Glomerular endothelial cell (primary cell): Measurements from ENCODE around the gene UBE2E1. TPM values are rescaled to one million over a fixed set of nuclear protein-coding genes. Genes with fewer than 3 reads are reported as not detected.

Experiments used
- DNase-seq: peaks from one replicate; pipeline ENCODE4 v3.0.0-alpha.2; 2011; ENCODE audit warnings: low read depth, low spot score; ENCODE audit errors: extremely low read depth
- total RNA-seq: library from RNA; depleted of rRNA; stranded (reverse); fragments of >200 nt; gene quantifications from 2 replicates; pipeline ENCODE4 v1.2.3, GENCODE V29; 2015

The UBE2E1 gene
- 98.8 and 118 TPM in 2 replicates for total RNA-seq

DNA sequence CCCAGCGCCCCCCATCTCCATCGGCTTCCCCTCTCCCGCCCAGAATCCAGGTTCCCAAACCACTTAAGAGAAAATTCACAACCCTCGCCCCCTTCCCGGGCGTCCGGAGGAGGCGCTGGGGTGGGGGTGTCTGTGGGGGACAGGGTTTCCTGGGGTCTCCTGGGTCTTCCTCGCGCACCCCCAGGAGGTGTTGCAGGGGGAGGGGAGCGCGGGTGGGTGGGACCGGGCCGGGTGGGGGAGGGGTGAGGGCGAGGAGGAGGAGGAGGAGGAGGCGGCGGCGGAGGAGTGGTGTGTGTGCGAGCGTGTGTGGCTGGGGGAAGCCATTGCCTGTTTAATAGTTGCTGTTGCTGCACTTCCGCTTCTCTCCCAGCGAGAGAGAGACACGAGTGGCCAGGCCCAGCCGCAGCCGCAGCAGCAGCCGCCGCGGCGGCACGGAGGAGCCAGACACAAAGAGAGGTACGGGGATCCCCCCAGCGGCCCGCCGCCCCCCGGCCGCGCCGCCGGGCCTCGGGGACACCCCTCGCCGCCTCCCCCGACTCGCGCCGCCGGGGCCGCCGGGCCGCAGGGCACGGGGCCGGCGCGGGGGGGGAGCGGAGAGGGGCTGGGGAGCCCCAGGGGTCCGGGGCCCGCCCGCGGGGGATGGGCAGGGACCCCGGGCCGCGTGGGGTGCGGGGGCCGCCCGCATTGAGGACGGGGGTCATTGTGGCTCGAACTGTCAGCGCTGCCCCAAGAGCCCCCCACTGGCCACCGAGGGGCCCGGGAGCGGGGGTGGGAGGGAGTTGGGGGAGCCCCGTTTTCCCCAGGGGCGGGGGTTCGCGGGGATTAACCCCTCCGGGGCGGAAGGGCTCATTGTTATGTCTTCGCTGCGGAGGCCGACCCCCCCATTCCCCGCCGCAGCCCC is at the start of gene UBE2E1:
UBE2E1 (plus strand) TSS at position 323 of the 901 bp plus-strand sequence. CDS start 1,315 bp downstream, outside the sequence.
- DNase-seq = no peak

DNA sequence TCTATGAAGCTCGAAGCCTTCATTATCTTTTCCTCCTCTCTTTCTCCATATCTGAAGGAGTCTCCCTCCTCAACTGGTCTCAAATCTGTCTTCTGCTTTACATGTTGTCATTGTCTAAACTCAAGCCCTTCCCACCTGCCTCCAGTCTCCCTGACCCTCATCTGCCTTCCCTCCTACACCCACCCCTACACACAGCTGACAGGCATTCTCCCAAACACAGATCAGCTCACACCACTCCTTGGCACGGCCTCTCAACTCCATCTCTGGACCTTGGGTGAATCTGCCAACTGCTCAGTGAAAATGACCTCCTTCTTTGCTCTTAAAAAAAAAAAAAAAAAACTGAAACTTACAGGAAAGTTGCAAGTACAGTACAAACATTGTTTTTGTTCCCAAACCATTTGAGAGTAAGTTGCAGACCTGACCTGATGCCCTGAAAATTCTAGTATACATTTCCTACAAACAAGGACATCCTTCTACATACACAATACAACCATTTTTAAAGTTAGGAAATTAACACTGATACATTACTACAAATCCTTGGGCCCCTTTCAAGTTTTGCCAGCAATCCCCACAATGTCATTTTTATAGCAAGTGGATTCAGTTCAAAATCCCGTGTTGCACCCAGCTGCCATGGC is 49.4 kb upstream of the UBE2E1 start:
- DNase-seq = no peak

DNA sequence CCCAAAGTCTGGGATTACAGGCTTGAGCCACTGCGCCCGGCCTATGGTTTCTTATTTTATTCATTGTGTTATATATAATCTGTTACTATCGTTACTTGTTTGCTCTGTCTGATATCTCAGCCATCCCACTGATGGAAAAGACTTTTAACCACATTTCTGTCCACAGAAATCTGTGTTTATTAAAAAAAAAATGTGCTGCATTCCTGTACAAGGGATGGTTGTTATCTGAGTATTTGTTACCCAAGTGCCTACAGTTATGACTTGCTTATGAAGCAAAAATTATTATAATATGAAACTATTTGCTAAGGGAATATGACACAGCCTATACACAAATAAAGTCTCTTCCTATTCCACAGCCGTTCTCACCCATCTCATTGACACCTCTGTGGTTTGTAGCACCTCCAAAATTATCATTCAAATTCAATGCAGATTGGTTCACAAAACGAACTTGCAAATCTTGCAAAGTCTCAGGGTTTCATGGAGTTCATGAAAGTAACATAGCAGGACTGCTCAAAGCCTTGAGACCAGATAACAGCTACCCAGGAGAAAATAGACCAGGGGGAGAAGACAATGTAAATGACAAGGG is 47.4 kb upstream of the UBE2E1 start:
- DNase-seq = no peak

DNA sequence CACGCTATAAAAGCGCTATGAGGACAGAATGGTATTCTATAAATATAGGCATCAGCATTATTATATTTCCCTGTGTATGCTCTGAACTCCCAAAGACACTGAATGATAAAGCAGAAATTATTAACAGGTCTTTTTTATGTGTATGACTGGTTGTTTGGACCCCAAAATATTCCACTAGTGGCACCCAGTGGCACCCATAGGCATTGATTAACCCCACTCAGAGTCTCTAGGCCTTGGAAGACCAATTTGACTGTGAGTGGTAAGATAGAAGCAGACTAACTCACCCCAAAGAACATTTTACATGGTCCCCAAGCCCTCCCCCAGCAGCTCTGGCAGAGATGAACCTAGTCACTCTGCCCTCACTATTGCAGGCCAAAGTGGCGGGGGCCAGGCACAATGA is 45.4 kb upstream of the UBE2E1 start:
- DNase-seq = no peak

DNA sequence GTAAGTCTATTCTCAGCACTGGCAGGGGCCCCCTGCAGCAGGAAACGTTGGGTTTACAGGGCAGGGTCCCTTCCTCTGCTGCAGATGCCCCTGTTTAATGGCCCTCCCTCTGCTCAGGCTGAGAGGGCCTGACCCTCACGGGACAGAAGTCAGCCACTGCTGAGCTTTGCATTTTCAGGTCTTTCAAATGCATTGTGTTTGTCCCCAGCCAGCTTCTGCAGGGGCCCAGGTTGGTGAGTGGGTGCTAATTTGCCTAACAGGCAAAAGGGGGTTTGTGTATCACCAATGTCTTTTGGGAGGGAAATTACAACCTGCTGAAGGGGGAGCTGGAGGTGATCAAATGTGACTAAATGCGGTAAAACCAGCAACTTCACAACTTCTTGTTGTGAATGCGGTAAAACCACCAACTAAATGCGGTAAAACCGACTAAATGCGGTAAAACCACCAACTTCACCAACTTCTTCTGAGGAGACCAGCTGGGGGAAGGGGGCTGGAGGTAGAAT is 44.8 kb upstream of the UBE2E1 start:
- no peak for DNase-seq

DNA sequence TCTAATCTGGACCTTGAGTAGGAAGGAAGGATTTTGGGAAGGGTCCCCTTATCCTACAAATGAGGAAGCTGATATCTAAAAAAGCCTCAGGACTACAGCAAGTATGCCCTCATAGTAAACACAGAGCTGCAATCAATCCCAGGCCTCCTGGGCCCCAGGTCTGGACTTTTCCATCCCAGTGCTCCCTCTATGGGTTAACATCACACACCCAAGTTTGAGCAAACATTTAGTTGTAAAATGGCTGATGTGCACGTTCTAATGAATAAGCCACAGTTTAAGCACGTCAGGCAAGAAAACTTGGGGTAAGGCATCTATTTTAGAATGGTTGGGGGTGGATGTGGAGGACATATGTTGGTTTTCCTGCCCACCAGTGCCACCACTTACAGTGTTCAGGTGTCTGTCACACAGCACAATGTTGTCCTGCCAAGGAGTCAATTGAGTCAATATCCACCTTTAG is 44.3 kb upstream of the UBE2E1 start:
- no peak for DNase-seq

DNA sequence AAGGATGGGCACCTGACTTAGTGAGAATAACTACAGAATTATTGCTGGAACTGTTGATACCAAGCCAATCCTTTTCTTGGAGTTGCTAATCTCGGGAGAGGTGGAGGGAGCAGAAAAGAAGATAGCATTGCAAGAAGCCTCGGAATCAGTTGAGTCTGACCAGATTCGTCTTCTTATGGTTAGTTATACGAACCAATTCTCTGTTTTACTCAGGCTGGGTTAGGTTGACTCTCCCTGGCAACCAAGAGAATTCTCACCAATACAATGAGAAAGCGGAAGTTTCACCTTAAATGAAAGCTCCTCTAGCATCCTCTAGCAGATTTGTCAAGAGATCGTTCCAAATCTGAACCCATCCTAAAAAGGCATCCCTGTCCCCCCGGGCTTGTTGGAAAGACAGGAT is 43.5 kb upstream of the UBE2E1 start:
- no peak for DNase-seq

DNA sequence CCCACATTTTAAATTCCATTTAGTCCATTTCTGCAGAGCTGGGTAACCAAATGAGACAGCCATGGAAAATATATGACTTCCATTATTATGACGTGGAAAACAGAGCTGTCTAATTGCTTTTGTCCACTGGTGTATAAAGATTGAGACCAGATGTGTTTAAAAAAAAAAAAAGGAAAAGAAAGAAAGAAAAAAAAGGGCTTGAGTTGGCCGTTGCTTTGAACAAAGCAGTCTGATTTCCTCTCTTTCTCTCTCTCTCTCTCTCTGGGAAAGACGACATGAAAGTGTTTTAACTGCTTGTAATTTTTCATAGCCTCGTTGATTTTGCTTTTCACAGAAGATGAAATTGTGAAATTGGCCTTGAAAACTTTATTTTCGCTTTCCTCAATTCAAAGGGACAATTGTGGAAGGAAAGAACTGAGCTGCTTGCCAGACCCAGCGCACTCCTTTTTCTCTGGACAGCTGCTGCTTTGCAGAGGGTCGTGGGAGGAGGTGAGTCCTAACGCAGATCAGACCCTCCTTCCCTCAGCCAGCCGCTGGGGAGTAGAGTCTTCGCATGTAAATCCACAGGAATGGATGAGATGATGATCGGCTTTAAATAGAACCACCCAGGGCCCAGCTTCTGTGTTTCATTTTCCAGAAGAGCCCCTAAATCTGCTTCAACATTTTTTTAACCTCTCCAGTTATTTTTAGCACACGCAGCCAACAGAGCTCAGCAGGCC is 42.8 kb upstream of the UBE2E1 start:
- no peak for DNase-seq

DNA sequence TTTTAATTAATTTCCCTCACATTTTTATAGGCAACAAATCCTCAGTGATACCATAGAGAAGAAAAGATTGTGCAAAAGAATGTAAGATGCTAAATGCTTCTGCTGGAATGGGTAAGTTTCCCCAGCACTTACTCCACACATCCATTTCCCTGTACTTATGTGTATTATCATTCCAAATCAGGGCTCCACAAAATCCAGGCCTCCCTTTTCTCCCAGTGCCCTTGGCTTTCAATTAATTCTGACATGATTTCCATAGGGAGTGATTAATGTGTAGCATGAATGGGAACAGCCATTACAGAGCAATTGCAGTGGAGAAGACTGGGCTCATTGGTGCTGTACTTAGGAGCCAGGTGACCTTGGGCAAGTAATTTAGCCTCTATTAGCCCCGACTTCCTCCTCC is 41.3 kb upstream of the UBE2E1 start:
- DNase-seq = no peak

DNA sequence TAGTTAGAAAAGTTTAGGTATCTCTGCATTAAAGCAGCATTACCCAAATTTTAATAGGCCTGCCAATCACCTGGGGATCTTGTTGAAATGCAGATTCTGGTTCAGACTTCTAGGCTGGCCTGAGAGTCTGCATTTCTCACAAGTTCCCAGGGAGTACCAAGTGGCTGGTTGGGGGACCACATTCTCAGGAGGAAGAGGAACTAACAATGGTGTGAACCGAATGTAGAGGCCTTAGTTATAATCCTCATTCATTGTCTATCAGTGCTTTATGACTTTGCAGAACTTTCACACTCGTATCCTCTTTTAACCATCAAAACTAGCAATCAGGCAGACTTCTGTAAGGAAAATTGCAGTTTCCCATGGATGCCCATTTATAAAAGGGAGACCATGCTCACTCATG is 38.2 kb upstream of the UBE2E1 start:
- DNase-seq = no peak

DNA sequence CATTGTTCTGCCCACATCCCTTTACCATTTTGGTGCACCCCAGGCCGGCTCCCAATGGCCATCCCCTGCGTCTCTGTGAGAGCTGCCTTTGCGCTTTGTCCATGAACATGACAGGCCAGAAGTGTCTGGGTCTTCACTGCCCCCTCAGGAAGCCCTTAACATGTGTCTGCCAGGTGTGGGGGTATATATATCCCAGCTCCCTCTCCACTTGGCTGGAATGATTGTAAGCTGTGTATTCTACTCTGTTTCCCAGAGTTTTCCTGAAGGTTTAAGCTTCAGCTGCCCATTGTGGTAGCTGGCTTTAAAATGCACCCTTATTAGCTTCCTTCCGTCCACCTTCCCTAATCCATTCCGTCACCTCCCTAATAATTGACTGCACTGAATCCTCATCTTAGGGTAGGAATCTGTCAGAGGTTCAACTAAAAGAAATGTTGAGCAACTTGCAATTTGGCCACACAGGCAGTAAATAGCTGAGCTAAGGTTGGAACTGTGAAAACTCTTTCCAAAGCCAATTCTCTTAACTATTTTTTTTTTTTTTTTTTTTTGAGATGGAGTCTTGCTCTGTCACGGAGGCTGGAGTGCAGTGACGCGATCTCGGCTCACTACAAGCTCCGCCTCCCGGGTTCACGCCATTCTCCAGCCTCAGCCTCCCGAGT is 30.4 kb upstream of the UBE2E1 start:
- DNase-seq = no peak

DNA sequence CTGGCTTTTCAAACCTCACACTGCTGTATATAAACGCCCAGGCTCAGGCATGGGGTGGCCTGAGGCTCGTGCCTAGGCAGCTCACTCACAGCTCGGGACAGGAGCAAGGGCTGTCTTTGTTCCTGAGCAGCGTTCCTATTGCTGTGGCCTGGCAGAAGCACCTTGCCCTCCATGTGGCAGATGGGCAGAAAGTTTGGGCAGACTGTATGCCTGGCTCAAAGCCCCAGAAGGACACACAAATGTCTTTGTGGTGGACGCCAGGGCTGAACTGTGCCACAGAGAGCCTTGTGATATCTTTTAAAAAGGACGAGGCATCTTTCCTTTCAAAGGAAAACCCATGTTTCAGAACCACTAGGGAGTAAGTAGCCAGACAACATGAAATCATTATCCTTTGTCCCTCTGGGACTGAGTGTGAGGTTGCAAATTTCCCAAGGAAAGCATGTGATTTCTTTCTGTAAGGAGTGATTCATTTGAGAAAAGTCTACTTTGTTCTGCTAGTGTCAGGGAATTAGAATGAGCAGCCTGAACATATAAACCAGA is 29.3 kb upstream of the UBE2E1 start:
- no peak for DNase-seq

DNA sequence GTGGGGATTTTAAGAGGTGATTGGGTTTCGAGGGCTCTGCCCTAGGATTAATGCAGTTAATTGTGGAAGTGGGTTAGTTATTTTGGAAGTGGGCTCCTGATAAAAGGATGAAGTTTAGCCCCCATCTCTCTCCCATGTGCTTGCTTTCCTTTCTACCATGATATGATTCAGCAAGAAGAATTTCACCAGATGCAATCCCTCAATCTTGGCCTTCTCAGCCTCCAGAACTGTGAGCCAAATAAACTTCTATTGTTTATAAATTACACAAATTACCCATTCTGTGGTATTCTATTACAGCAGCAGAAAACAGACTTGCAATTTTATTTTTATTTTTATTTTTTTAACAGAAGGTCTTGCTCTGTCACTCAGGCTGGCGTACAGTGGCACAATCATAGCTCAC is 27.3 kb upstream of the UBE2E1 start:
- no peak for DNase-seq

DNA sequence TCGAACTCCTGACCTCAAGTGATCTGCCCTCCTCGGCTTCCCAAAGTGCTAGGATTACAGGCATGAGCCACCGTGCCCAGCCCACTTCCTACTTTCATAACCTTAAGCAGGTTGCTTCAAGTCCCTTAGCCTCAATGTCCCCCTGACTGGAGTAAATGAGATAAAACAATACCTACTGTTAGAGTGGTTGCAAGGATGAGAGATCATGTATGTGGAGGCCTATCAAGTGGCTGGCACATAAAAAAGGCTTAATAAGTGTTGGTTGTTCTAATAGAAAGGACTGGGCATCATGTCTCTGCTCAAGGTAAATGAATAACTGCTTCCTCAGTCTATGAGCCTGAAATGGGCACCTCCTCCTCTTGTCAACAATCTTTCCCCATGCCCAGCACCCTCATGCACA is 25.9 kb upstream of the UBE2E1 start:
- no peak for DNase-seq

DNA sequence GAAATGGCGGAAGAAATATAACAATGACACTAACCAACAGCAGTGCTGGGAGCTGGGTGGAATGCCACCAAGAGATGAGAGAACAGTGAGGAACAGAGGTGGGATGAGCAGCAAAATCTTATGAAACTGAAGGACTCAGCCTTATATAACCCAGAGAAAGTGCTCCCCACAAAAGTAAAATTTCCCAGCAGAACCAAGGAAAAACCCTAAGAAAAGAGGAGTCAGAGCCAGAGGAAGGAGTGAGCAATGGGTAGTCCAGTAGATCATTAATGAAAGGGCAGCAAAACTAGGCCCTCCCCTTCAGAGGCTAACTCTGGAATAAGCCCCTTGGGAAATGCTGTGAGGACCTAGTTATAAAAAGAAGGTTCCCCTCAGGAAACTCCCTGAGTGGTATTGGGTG is 24.7 kb upstream of the UBE2E1 start:
- no peak for DNase-seq

DNA sequence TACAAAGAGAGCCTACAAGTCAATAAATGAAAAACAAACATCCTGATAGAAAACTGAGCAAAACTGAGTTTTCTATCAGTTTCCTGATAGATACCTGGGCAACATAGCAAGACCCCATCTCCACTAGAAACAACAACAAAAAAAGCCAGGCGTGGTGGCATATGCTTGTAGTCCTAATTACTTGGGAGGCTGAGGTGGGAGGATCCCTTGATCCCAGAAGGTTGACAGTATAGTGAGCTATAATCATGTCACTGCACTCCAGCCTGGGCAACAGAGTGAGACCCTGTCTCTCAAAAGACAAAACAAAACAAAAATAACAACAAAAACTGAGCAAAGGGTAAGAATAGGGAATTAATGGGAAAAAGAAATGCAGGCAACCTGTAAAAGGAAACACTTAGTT is 23.9 kb upstream of the UBE2E1 start:
- DNase-seq = no peak

DNA sequence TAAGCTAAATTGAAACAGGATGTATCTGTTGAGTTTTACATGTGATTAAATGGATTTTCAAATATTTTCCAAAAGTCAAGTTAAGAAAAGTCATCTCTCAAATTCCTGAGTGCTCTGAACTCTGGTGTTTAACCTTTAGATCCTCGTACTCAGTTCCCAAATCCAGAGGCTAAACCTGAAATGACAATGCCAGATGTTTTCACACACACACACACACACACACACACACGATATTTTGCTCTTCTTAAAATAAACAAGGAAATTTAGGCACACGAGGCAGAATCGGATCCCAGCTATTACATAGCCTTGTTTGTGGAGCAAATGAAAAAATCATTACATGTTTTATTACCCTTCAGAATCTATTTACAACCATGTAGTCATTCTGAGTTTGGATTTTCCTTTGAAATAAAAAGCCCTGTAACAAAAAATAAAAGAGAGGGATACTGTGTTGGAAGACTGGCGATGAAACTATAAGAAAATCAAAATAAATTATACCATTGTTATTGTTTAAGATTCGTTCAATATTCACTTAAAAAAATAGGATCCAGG is 20.6 kb upstream of the UBE2E1 start:
- no peak for DNase-seq

DNA sequence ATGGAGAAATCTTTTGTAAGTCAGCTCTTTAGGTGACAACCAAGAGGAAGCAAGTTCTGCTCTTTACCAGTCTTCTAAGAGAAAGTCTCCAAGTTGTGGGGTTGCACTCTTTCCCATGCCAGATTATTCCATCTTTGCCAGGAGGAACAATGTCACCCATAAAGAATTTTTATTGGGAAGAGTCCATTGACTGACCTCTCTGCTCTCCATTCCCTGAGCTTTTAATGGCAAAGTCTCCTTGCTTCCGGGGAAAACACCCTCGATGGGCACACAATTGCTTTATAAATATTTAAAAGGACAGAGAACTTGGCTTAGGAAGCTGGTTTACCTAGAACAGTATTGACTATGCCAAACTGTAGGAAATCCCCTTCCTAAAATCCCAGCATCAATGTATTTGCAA is 19.9 kb upstream of the UBE2E1 start:
- no peak for DNase-seq

DNA sequence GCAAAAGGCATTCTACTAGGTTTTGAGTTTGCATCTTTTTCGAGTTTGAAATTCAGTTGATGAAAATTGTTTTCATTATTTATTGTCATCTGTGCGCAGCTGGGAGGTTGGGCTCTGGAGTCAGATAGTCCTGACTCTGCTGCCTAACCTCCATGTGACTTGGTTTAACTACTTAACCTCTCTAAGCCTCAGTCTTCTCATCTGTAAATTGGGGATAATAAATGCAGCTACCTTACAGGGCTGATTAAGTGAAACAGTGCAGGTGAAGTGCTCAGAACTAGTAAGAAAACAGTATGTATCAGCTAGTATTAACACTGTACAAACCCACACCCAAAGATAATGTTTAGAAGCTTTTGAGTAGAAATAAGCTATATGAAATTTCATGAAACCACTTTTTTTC is 14.1 kb upstream of the UBE2E1 start:
- no peak for DNase-seq
